ENCODE results near the gene STON1. TPM values are rescaled to one million over a fixed set of nuclear protein-coding genes. Genes with fewer than 3 reads are reported as not detected.

Gene STON1
- total and polyA plus RNA-seq, 2 of the 4 experiments (the other 2 are of a cell fraction): 4.0 to 5.7 TPM

DNA sequence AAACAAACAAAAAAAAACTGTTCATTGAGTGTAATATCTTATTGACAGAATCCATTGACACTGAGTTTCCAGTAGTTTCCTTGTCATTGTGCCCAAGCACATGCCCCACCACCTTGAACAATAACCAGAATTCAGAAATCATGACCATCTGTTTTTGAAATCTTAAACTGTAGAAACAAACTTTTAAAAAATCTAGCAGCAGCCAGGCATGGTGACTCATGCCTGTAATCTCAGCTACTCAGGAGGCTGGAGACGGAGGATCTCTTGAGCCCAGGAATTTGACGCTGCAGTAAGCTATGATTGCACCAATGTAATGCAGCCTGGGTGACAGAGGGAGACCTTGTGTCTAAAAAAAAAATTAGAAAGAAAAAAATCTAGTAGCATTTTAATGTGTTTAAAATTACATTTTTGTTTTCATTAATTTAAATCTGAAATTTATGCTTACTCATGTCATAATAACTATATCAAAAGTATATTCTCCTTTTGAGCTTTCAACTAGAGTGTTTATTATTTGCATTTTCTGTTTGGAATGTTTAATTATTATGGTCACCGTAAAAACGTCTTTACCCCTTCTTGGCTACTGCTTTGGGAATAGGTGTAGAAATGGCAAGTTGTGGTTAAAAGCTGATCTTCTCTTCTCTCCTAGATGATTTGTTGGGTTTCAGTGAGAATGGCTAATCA, 25.2 kb upstream of the STON1 start:
- peak overlapping the region; percentile 29; the same call in 1 of the 2 replicates for H3K27ac ChIP-seq (ENCODE audit: insufficient read depth, low read length)
- H2BK20ac ChIP-seq (ENCODE audit: low read depth, low read length): no peak overlapping the region
- H3K36me3 ChIP-seq (ENCODE audit: control insufficient read depth, insufficient read depth, low read length): peaks cover 3% of the 10 kb centered on the region
- no peak overlapping the region for H3K4me3 ChIP-seq (ENCODE audit: insufficient read depth, low read depth, low read length)
- no peaks in the 10 kb centered on the region for H3K27me3 ChIP-seq (ENCODE audit: control insufficient read depth, insufficient read depth, low read length)
- H3K14ac ChIP-seq (replicated peaks; ENCODE audit: low read depth, low read length): no peak overlapping the region
- H2BK5ac ChIP-seq (ENCODE audit: low read depth, low read length, poor library complexity, severe bottlenecking): no peak overlapping the region
- ATAC-seq (ENCODE audit: low read depth): peak; percentile 86
- H3K4me1 ChIP-seq (ENCODE audit: control insufficient read depth, insufficient read depth, low read length): peaks cover 8% of the 10 kb centered on the region
- H3K4me2 ChIP-seq (ENCODE audit: low read depth, low read length): no peak overlapping the region
- no peak overlapping the region for H4K5ac ChIP-seq (ENCODE audit: low read depth, low read length)
- H4K20me1 ChIP-seq (ENCODE audit: insufficient read depth, low read length): no peaks in the 10 kb centered on the region
- no peak overlapping the region for H3K4ac ChIP-seq (ENCODE audit: low read depth, low read length)
- peak; percentile 75 for DNase-seq
- H3K23ac ChIP-seq (ENCODE audit: low read depth, low read length): no peak overlapping the region
- intact Hi-C loops (cut with micrococcal nuclease) (no loop called here), in situ Hi-C loops (cut with MboI; ENCODE audit: low sequenced_read_pairs) (no loop called here), dilution Hi-C loops (cut with HindIII; ENCODE audit: low sequenced_read_pairs, unreplicated experiment) (no loop called here)
- WGBS, 2 experiments (ENCODE audit: extremely low coverage in 2 of 2, insufficient read length in 1 of 2): no CpG with 5 or more reads among the region's 4 CpGs
- no peak overlapping the region for H2AFZ ChIP-seq (replicated peaks; ENCODE audit: low read length, poor library complexity)
- no peak overlapping the region for H3K18ac ChIP-seq (ENCODE audit: low read depth, low read length)
- no peak overlapping the region for H3K56ac ChIP-seq (ENCODE audit: extremely low read depth, insufficient read depth, low read length)
- no peak overlapping the region for H2AK5ac ChIP-seq (ENCODE audit: low read depth, low read length)
- H2AK9ac ChIP-seq (replicated peaks; ENCODE audit: low read depth, low read length, poor library complexity): no peak overlapping the region
- TF ChIP-seq FOS (IDR thresholded peaks at IDR 0.05; ENCODE audit: low read depth, low read length) (peak; percentile 42; the same call in 1 of the 2 replicates), CEBPB (IDR thresholded peaks at IDR 0.05; ENCODE audit: low read depth, low read length) (no peak)
- ChIA-PET POLR2A (ENCODE audit: unreplicated experiment) (interaction anchor here (0.5 kb wide), 1 partner anchor 27 kb away, joined by 3 read pairs; no protein-coding TSS in a partner anchor), CTCF (interaction anchor here (0.7 to 1.3 kb wide), 2 partner anchors 9 to 595 kb away, joined by 3 to 5 read pairs; no protein-coding TSS in a partner anchor)
- no peak overlapping the region for H2BK15ac ChIP-seq (ENCODE audit: low read depth, low read length)
- H3K9ac ChIP-seq (ENCODE audit: low read depth, low read length): no peak overlapping the region
- H4K8ac ChIP-seq (ENCODE audit: low read depth in 2 of 2, low read length in 2 of 2): no peak overlapping the region
- no peaks in the 10 kb centered on the region for H3K9me3 ChIP-seq (ENCODE audit: control insufficient read depth, insufficient read depth, low read length)
- no peak overlapping the region for H2BK120ac ChIP-seq (ENCODE audit: low read depth, low read length)
- BruUV-seq (replicated peaks): no TSS peak
- H3K9me1 ChIP-seq (ENCODE audit: insufficient read depth, low read length): no peaks in the 10 kb centered on the region
- peaks cover 0 to 5% of the 10 kb centered on the region in 2 experiments; a peak in 1 of 4 replicates for H3K79me1 ChIP-seq (ENCODE audit: low read depth in 1 of 2, low read length in 2 of 2)
- H4K91ac ChIP-seq (ENCODE audit: insufficient read depth, low read depth, low read length): no peak overlapping the region
